Measurements from ENCODE around the gene WFIKKN2. TPM values are rescaled to one million over a fixed set of nuclear protein-coding genes. Genes with fewer than 3 reads are reported as not detected.
A peak's percentile ranks its signal among the peaks of the same experiment; 100 is the strongest.

The WFIKKN2 gene
- total and polyA plus RNA-seq, 2 of the 8 experiments (the other 6 are each of a cell fraction or from before 2014, with no cell fraction given): 0.07 to 0.30 TPM

GRCh38 chr17:50867363-50868139 lies 32.2 kb downstream of the WFIKKN2 start (continued):
- TF ChIP-seq CHD7 (IDR thresholded peaks at IDR 0.05; ENCODE audit: insufficient replicate concordance, low read length): no peak
- TF ChIP-seq, protein P1, sequence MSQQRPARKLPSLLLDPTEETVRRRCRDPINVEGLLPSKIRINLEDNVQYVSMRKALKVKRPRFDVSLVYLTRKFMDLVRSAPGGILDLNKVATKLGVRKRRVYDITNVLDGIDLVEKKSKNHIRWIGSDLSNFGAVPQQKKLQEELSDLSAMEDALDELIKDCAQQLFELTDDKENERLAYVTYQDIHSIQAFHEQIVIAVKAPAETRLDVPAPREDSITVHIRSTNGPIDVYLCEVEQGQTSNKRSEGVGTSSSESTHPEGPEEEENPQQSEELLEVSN (IDR thresholded peaks at IDR 0.05): peak; percentile 86; the same call in 1 of the 2 replicates
- TF ChIP-seq POLR2A (IDR thresholded peaks at IDR 0.05; ENCODE audit: control extremely low read depth in 1 of 2, low read depth in 2 of 2, low read length in 2 of 2): peak in 1 of 2 experiments; percentile 78; a peak in 2 of 3 replicates
- no peak for TF ChIP-seq FOSL1 (IDR thresholded peaks at IDR 0.05; ENCODE audit: insufficient read depth, low read depth, low read length)
- no peak for TF ChIP-seq JUND (IDR thresholded peaks at IDR 0.05; ENCODE audit: low read length)
- TF ChIP-seq PHF8 (conservative IDR thresholded peaks at IDR 0.05; ENCODE audit: low read depth, low read length): peak; percentile 48; the same call in 1 of the 2 replicates
- TF ChIP-seq HDAC6 (IDR thresholded peaks at IDR 0.05; ENCODE audit: low read depth, low read length): no peak
- TF ChIP-seq EZH2 (IDR thresholded peaks at IDR 0.05; ENCODE audit: low read depth, low read length, severe bottlenecking): no peak
- TF ChIP-seq CBX5 (IDR thresholded peaks at IDR 0.05; ENCODE audit: low read depth, low read length): no peak

Data from H1 (cell line).